Activated CD4-positive, alpha-beta T cell treated with anti-CD3 and anti-CD28 coated beads for 4 hours (primary cell): Measurements from ENCODE around the gene MYO7A.

Source experiments
- DNase-seq, 2 donors: peaks; one replicate each; pipeline ENCODE4 v3.0.0-alpha.2; 2020

Gene MYO7A

DNA sequence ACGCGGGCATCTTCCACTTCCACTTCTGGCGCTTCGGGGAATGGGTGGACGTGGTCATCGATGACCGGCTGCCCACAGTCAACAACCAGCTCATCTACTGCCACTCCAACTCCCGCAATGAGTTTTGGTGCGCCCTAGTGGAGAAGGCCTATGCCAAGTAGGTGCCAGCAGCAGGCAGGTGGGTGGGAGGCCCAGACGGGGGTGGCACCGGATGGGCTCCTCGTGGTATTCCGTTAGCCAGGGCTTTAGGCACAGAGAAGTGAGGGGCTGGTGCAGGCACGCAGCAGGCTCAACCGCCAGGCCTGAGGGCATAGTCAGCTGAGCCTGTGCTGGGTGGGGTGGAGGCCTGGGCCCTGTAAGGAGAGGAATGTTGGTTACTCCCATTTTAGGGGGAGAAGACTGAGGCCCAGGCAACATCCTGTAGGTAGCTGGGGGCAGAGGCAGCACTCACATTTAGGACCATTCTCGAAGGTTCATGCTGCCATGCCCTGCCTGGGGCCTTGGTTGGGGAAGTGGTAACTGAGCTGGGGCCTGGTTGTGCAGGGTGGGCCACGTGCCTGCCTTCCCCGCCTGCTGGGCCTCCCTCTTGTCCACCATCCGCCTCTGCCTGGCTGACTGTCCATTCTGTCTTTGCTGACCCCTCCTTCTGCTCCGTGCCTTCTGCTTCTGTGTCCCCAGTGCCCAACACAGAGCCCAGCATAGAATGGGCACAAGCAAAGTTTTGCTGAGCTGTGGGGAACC, 15.2 kb upstream of the MYO7A start:
- no peak for DNase-seq

DNA sequence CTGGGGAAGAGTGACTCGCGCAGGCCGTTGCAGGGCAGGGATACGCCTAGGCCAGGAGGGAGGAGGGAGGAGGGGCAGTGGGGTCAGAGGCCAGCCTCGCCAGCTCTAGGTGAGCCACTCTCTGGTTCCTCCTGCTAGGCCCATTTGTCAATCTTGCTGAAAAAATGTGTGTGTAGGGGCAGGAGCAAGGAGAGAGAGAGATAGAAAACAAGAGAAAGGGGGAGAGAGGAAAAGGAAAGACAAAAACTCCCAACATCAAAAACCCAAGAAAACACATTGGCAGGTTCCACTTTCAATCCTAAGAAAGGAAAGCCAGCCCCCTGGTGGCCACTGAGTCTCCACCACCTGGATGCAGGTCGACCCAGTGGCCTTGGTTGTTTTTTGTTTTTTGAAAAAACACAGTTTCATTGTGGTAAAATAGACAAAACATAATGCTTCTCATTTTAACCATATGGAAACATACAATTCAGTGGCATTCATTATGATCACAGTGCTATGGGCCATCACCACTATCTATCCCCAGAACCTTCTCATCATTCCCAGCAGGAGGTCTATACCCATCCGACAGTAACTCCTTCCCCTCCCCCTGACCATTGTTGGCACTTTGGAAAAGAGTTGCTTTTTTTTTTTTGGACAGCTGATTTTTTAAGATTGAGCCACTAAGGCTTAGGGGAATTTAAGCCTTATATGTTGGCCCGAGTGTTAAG, 14.5 kb upstream of the MYO7A start:
- DNase-seq = no peak

DNA sequence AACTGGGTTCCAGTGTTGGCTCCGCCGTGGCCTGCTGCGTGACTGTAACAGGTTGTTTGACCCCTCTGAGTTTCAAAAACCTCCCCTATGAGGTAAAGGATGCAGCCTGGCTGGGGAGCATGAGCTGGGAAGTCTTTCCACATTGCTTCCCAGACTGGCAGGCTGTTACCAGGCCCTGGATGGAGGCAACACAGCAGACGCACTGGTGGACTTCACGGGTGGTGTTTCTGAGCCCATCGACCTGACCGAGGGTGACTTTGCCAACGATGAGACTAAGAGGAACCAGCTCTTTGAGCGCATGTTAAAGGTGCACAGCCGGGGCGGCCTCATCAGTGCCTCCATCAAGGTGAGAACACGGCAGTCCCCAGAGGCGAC, 14.0 kb upstream of the MYO7A start:
- no peak for DNase-seq

DNA sequence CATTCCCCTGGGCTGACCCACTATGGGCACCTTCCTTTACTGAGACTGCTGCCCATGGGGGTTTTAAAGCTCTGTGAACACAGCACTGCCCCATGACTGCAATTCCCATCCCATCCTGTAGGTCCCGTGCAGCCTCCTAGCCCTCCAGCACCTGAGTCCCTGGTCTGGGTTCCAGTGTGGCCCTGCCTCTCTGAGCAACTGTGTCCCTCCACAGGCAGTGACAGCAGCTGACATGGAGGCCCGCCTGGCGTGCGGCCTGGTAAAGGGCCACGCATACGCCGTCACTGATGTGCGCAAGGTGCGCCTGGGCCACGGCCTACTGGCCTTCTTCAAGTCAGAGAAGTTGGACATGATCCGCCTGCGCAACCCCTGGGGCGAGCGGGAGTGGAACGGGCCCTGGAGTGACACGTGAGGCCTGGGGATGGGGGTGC, 12.8 kb upstream of the MYO7A start:
- no peak for DNase-seq

DNA sequence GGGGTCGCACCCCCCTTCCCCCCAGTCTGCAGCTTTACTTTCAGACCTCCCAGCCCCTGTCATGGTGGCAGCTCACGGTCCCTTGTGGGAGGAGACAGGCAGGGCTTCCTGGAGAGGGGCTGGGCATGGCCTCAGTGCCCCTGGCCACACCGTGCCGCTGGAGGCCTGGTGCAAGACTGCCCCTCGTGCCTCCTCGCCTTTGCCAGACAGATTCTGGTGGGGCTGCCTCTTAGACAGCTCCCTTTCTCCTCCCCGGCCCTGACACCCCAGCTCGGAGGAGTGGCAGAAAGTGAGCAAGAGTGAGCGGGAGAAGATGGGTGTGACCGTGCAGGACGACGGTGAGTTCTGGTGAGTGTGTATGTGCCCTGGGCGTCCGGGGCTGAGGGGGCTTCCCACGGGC, 12.1 kb upstream of the MYO7A start:
- DNase-seq = no peak

DNA sequence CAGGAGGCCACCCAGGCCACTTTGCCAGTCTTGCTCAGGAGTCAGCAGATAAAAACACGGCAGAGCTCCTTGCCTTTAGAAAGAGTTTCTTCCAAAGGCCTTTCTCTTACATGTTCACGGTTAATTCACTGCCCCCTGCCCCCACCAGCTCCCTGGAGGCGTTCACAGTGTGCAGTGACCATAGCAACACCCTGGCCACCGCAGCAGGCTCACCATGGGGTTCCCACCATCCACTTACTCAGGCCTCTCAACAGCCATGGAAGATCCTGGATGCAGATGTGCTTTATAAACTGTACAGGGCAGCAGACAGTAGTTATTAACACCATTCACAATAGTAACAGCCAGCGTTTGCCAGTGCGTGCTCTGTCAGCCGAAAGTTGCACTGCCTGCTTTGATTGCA, 10.6 kb upstream of the MYO7A start:
- DNase-seq = no peak

DNA sequence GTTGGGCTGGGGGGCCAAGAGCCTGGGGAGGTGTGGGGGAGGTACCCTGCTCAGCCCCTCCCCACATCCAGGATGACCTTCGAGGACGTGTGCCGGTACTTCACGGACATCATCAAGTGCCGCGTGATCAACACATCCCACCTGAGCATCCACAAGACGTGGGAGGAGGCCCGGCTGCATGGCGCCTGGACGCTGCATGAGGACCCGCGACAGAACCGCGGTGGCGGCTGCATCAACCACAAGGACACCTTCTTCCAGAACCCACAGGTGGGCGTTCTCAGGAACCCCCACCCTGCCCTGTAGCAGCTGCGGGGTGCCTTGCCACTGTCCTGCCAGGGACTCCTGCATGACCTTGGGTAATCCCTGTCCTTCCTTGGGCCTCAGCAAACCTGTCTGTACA, 10.0 kb upstream of the MYO7A start:
- DNase-seq = no peak

DNA sequence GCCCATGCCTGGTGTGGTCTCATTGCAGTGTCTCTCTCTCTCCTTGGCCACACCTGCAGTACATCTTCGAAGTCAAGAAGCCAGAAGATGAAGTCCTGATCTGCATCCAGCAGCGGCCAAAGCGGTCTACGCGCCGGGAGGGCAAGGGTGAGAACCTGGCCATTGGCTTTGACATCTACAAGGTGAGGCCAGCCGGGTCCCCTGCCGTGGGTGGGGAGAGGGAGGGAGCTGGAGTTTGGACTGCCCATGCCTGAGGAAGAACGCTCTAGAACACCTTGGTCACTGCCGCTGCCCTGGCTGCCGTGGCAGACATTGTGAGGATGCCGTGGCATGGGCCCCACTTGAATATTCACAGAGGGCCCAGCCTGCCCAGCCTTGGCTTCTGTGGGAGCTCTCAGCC, 9.1 kb upstream of the MYO7A start:
- DNase-seq = no peak

DNA sequence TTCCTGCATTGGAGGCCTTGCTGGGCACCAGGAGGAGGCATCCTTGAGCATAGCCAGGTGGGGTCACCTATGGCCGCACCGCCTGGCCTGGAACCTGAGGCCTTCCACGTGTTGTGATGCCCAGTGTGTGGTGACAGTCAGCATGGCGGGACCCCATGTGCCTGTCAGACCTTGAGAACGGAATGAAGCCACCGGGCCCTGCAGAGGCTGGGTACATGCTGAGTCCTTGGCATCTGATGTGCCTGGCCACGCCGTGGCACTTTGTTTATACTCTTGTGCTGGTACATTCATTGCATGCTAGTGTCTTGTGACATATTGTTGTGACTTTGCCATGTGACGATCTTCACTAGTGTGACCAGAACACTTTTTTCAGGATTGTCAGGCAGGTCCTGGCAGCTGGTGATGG, 8.5 kb upstream of the MYO7A start:
- DNase-seq = no peak

DNA sequence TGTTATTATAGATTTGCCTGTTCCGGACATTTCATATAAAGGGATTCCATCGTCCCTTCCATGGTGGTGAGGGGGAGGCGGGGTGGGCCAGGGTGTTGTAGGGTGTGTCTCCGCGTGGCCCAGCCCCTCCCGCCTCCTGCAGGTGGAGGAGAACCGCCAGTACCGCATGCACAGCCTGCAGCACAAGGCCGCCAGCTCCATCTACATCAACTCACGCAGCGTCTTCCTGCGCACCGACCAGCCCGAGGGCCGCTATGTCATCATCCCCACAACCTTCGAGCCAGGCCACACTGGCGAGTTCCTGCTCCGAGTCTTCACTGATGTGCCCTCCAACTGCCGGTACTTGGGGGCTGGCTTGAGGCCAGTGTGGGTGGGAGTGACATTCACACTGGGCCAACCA, 7.5 kb upstream of the MYO7A start:
- DNase-seq = no peak

DNA sequence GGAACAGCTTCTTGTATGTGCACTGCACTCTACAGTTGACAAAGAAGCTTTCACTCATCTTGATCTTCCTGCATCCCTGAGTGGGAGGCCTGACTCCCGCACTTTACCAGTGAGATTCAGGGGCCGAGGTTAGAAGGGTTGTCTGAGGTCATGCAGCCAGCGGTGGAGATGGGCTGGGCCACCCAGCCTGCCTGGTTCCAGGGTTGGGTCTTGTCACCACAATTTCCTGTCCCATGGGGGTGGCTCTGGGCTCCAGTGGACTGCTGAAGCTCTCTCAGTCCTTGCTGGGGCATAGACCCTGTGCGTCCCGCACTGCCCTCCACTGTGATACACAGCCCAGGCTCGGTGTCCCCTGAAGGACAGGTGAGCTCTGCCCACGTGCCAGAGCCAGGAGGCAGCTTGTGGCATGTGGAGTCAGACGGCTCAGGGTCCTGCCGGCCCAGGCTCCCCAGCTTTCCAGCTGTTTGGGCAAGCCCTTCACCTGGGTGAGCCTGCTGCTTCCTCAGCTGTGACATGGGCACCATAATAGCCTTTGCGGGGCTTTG, 6.9 kb upstream of the MYO7A start:
- DNase-seq = no peak

DNA sequence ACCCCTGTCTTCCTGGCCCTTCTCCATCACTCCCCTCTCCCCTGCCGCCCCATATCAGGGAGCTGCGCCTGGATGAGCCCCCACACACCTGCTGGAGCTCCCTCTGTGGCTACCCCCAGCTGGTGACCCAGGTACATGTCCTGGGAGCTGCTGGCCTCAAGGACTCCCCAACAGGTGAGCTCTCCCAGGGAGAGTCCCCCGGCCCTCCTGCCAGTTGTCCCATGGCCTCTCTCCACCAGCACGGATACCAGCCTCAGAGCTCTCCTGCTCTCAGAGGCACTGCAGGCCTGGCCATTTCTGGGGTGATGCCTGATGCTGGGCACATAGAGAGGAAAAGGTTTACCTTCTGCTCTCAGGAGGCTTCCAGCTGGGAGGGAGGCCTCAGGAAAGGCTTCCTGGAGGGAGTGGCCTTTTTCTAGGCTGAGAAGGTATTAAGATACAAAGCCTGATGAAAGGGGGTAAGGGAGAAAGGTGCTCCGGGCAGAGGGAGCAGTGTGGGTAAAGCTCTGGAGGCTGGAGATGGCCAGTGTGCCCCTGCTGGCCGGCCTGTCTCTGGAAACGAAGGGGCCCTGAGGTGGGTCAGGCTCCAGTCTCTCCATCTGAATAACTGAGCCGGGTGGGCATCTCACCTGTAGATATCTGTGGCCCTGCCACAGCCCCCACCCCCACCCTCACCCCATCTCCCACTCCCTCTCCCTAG, 6.0 kb upstream of the MYO7A start:
- DNase-seq = no peak

DNA sequence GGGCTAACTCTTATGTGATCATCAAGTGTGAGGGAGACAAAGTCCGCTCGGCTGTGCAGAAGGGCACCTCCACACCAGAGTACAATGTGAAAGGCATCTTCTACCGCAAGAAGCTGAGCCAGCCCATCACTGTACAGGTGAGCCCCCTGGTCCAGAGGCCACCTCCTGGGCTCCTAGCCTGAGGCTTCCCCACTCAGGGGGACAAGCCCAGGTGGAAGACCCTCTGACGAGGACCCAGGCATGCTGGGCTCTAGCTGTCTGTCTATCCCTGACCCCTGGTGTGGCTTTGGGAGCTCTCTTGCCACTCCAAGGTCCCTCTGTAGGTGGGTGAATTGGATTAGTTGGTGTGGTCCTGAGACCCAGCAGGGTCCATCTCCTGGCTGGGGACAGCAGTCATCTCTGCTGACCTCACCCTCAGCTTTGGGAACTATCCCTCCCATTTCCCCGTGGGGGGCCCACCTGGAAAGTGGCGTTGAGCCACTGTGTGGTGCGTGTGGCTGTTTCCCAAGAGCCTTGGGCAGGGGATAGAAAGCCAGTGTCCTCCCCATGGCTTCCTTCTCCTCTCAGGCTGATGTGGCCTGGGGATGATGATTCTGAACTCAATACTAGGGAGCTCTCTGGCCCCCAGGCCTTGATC, 5.4 kb upstream of the MYO7A start:
- DNase-seq = no peak

DNA sequence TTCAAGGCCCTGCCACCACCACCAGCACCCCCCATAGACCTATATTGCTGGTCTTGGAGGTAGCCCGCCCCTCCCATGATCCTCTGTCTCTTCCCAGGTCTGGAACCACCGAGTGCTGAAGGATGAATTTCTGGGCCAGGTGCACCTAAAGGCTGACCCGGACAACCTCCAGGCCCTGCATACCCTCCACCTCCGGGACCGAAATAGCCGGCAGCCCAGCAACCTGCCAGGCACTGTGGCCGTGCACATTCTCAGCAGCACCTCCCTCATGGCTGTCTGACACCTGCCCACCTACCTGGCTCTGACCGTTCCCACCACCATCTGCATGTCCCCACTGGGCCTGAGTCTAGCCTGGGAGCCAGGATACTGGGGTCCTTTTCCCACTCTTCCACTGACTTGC, 4.5 kb upstream of the MYO7A start:
- no peak for DNase-seq

DNA sequence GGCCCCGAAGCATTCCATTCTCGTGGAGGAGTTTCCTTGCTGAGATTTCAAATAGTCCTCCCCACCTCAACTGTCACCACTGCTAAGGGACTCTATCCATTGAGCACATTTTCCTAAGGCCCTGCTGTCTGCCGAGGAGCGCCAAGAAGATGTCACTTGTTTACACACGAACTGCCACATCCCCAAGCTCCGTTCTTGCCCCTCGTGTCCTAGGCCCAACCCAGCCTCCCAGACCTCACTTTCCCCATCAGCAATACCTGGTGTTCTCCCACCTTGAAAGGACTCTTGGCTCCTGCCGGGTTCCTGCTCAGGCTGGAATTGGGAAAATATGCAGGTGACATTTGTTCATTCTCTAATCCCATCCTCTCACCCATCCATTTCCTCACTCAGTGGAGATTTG, 4.0 kb upstream of the MYO7A start:
- no peak for DNase-seq

DNA sequence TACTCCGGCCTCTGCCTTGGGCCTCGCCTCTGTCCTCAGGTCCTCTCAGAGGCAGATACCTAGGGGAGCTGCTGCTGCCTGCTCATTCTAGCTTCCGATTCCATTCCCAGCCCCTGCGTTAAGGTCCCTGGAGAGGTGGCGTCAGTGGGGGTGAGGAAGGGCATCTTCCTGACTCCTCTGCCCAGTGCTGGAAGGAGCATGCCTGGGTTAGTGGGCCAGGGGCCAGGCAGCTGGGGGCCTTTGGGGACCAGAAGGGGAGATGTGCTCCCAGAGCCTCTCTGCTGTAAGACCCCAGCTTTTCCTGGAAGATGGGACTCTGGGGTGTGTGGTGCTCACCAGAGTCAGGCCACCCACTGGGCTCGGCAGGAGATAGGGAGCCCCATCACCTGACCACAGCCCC, 3.6 kb upstream of the MYO7A start:
- DNase-seq = no peak

DNA sequence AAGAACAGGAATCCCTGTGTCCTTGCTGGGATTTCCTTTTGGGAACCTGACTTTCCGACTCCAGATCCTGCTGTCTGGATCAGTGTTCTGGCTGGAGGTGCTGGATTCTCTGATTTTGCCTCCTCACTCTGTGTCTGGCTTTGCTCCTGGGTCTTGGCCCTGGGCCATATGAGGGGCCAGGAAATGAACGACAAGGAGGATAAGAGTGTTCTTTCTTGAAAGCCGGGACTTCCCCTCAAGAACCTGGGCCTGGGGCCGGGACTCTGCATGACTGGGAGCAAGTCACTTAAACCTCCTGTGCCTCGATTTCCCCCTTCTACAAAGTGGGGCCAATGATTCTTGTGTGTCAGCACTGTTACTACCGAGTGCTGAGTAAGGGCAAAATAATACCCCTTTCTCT, 2.9 kb upstream of the MYO7A start:
- DNase-seq = no peak

DNA sequence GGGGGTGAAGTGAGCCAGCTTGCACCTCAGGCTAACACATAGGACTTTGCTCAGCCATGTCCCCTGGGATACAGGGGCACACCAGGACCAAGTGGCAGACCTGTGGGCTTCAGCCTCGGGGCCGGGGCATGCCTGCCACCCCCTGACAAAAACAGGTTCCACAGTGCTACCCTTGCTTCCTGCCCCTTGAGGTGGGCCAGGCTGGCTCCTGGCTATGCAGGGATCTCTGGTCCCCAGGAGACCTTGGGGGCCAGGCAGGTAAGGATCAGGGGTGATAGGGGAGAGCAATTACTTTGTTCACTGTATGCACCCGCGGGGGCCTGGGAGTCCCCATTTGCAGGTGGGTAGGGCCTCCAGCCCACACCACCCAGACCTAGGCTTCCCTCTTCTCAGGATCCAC, 2.4 kb upstream of the MYO7A start:
- no peak for DNase-seq

DNA sequence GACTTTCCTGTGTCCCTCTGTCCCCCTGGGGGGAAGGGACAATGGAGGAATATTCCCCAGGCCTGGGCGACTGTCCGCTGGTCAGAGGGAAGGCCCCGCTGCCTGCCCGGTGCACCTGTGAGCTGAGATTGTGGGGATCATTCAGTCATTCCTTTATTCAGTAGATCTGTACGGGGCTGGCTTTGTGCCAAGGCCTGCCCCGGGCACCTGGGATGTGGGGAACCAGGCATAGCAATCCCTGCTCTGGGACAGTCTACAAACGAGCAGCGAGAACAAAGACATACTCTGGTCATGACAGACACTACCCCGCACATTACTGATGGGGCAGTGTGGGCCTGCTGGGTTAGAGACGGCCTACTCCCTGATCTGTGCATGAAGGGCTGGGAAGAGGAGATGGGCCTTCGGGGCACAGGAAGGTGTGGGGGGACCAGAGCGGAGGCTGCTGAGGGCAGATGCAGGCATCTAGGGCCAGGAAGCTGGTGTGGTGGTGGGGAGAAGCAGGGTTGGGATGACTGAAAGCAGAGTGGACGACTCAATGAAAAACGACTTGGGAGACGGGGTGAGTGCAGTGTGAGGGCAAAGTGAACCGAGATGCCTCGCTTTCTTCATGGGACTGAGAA, 1.8 kb upstream of the MYO7A start:
- no peak for DNase-seq

DNA sequence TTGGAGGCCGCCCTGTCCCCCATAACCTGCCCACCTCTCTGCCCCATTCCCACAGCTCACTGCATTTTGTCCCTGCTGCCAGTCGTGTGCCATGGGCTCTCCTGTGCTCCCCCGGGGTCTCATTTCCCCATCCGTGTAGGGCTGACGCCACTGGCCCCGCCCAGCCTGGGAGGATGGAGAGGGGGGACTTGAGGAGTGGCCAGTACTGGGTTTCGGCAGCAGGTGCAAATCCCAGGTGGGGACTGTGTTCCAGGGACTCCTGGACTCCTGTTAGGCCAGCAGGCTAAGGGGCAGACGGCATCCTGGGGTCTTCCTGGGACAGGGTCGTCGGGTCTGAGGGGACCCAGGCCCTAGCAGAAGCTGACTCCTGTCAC, 1.2 kb upstream of the MYO7A start:
- DNase-seq = no peak

DNA sequence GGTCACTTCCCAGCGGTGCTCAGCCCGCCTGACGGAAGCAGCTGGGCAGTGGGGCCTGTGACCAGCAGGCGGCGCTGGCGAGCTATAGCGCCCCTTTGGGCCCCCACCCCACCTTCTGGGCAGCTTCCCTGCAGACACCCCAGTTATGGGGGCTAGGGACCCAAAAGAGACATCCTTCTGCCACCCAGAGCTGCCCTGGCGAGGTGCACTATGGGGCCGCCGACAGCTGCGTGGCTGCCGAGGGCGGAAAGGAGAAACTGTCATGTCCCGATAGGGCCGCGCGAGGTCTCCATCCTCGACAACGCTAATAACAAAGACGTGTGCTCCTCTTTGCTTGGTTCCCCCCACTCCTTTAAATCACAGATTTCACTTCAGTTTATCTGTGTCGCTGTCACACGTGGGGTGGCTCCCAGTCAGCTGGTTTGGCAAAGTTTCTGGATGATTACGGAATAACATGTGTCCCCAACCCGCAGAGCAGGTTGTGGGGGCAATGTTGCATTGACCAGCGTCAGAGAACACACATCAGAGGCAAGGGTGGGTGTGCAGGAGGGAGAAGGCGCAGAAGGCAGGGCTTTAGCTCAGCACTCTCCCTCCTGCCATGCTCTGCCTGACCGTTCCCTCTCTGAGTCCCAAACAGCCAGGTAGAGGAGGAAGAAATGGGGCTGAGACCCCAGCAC, 673 bp upstream of the MYO7A start:
- DNase-seq = peak; percentile 50 to 51

DNA sequence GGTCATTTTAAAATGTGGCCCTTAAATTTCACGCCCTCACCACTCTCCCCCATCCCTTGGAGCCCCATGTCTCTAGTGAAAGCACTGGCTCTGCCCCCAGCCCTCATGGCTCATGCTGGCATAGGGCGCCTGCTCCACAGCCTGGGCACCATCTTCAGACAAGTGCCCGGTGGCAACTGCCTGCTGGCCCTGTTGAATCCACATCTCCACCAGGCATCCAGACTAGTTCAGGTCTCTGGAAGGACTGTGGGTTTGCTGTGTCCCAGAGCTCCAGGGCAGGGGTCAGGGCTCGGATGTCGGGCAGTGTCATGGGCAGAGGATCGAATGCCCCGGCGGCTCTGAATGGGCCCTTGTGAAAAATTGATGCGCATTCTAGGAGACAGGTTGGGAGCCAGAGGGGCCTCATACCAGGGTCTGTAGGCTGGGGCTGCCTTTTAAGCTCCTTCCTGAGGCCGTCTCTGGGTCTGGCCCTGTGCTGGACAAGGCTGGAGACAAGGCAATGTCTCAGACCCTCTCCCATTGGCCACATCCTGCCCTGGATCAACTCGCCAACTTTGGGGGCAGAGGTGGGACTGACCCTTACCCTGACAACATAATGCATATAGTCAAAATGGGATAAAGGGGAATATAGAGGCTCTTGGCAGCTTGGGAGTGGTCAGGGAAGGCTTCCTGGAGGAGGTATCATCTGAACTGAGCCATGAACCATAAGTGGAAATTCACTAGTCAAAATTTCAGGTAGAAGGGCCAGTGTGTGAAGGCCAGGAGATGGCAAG, 1.2 kb downstream of the MYO7A start:
- DNase-seq = no peak
